H1 (cell line): ENCODE data around the gene SLC36A2.
"Not testable (repeated sequence)": the region's sequence is repeated elsewhere in the genome, so short reads cannot be mapped to it uniquely, and the experiment has no call there.

ENCODE experiments used
- CBX8 ChIP-seq: fragments of 300-800, 300-1000 bp; sonication (generic); IDR thresholded peaks from 2 replicates; pipeline ENCODE4 v1.7.1; 2016; ENCODE audit warnings: low read depth, low read length, borderline replicate concordance
- CTCF ChIP-seq, 3 experiments: IDR thresholded peaks; 1 replicate in 2 of 3; 2 replicates in 1 of 3; pipeline versions ENCODE4 v1.5.1 to v1.6.1; 2011; ENCODE audit warnings: low read length in 3 of 3, mild to moderate bottlenecking in 3 of 3, inconsistent platforms in 2 of 3, low read depth in 1 of 3, moderate library complexity in 1 of 3; ENCODE audit not compliant: insufficient read depth in 1 of 3; ENCODE audit errors: control extremely low read depth in 1 of 3

GRCh38 chr5:151309266-151309665 lies 38.1 kb downstream of the SLC36A2 start:
- not testable (repeated sequence) for TF ChIP-seq CTCF (IDR thresholded peaks at IDR 0.05; ENCODE audit: control extremely low read depth in 1 of 3, insufficient read depth in 1 of 3, low read depth in 1 of 3, low read length in 3 of 3); CBX8
